Prostate gland (tissue), 2 donors: ENCODE measurements around the gene RALGPS1. TPM values are rescaled to one million over a fixed set of nuclear protein-coding genes. Genes with fewer than 3 reads are reported as not detected.

Experiments used
- DNase-seq: peaks from one replicate; pipeline ENCODE4 v3.0.0-alpha.2; 2019; ENCODE audit warnings: low spot score
- H3K27ac ChIP-seq, 2 donors: fragments of 200-600 bp; sonication (generic); 2 replicates each; pipeline ENCODE4 v1.5.1; 2017 to 2019
- H3K27me3 ChIP-seq: fragments of 200-600 bp; sonication (generic); replicated peaks from 2 replicates; pipeline ENCODE4 v1.5.1; 2019; ENCODE audit not compliant: insufficient read depth
- H3K36me3 ChIP-seq, 2 donors: fragments of 200-600 bp; sonication (generic); 1 replicate in 1 of 2; 2 replicates in 1 of 2; pipeline versions ENCODE4 v1.5.1 to v1.8.1; 2017 to 2019
- H3K4me1 ChIP-seq: fragments of 200-600 bp; sonication (generic); replicated peaks from 2 replicates; pipeline ENCODE4 v1.5.1; 2019
- H3K4me3 ChIP-seq, 2 donors: fragments of 200-600 bp; sonication (generic); 2 replicates each; pipeline ENCODE4 v1.5.1; 2017 to 2019
- H3K9me3 ChIP-seq: fragments of 200-600 bp; sonication (generic); 2 replicates; pipeline ENCODE4 v1.5.1; 2017
- CTCF ChIP-seq, 4 experiments: fragments of 200-600 bp in 2 of 4; fragments of 450-650 bp in 2 of 4; sonication (generic) in 2 of 4; IDR thresholded peaks; 1 replicate in 3 of 4; 2 replicates in 1 of 4; pipeline ENCODE4 v1.5.1; 2016 to 2019; ENCODE audit warnings: antibody characterized with exemption in 4 of 4, mild to moderate bottlenecking in 2 of 4, moderate library complexity in 2 of 4
- POLR2A ChIP-seq: fragments of 450-650 bp; IDR thresholded peaks from one replicate; pipeline ENCODE4 v1.6.1; 2016; ENCODE audit warnings: antibody characterized with exemption, mild to moderate bottlenecking
- POLR2AphosphoS5 ChIP-seq: sonication (generic); formaldehyde crosslinking; IDR thresholded peaks from one replicate; pipeline ENCODE4 v1.6.1; 2017; ENCODE audit warnings: antibody characterized with exemption
- WGBS: methylation state at CpG from one replicate; pipeline ENCODE4 v1.1.5; 2018; 5-methylcytosine and 5-hydroxymethylcytosine counted together
- intact Hi-C: fragments of 100-400 bp; cut with DNase I; formaldehyde crosslinking; loops from one replicate; pipeline ENCODE4 v1.14.2; 2022
- total RNA-seq, 2 donors: library from RNA; depleted of rRNA; stranded (reverse); fragments of >200 nt; gene quantifications; one replicate each; pipeline ENCODE4 v1.1.0, GENCODE V29; 2016

The RALGPS1 gene
- total RNA-seq, 2 donors from 2014 or later = 14.7 to 20.7 TPM

GRCh38 chr9:127033789-127034188 lies 119.2 kb downstream of the RALGPS1 start:
- no peak for TF ChIP-seq POLR2AphosphoS5
- TF ChIP-seq CTCF (IDR thresholded peaks at IDR 0.05) = no peak
- no peak for TF ChIP-seq POLR2A
- Histone ChIP-seq H3K27ac (no peak overlapping the region), H3K27me3 (no peaks in the 10 kb centered on the region), H3K4me3 (no peak overlapping the region), H3K36me3 (no peaks in the 10 kb centered on the region), H3K4me1 (no peaks in the 10 kb centered on the region), H3K9me3 (no peaks in the 10 kb centered on the region)
- no peak for DNase-seq
- intact Hi-C loops = no loop called here

GRCh38 chr9:127034691-127035090 lies 120.1 kb downstream of the RALGPS1 start:
- no peaks in the 10 kb centered on the region for H3K4me1 ChIP-seq
- no peak overlapping the region for H3K4me3 ChIP-seq
- intact Hi-C loops = no loop called here
- no peaks in the 10 kb centered on the region for H3K36me3 ChIP-seq
- H3K27me3 ChIP-seq = no peaks in the 10 kb centered on the region
- H3K27ac ChIP-seq = no peak overlapping the region
- DNase-seq = no peak
- no peak for TF ChIP-seq POLR2A
- no peak for TF ChIP-seq CTCF (IDR thresholded peaks at IDR 0.05)
- TF ChIP-seq POLR2AphosphoS5 = no peak
- H3K9me3 ChIP-seq = no peaks in the 10 kb centered on the region
- WGBS = 100% methylated on average over 1 of the region's 1 CpG

- no peak for TF ChIP-seq CTCF (IDR thresholded peaks at IDR 0.05)
- TF ChIP-seq POLR2AphosphoS5 = no peak
- TF ChIP-seq POLR2A = no peak
- no peak overlapping the region for H3K4me3 ChIP-seq
- H3K9me3 ChIP-seq = no peaks in the 10 kb centered on the region
- no peaks in the 10 kb centered on the region for H3K4me1 ChIP-seq
- no peak overlapping the region for H3K27ac ChIP-seq
- H3K27me3 ChIP-seq = no peaks in the 10 kb centered on the region
- intact Hi-C loops = no loop called here
- H3K36me3 ChIP-seq = no peaks in the 10 kb centered on the region
- no peak for DNase-seq
- 94% methylated on average over 4 of the region's 4 CpGs for WGBS
These were observed 120.8 kb downstream of the RALGPS1 start for GRCh38 chr9:127035423-127035822.

- no peak for DNase-seq
- H3K36me3 ChIP-seq = no peaks in the 10 kb centered on the region
- no peaks in the 10 kb centered on the region for H3K9me3 ChIP-seq
- TF ChIP-seq POLR2AphosphoS5 (no peak), CTCF (IDR thresholded peaks at IDR 0.05) (no peak), POLR2A (no peak)
- intact Hi-C loops = no loop called here
- no peak overlapping the region for H3K27ac ChIP-seq
- H3K27me3 ChIP-seq = no peaks in the 10 kb centered on the region
- H3K4me3 ChIP-seq = no peak overlapping the region
- 65% methylated on average over 4 of the region's 4 CpGs for WGBS
- H3K4me1 ChIP-seq = no peaks in the 10 kb centered on the region
These were observed 121.4 kb downstream of the RALGPS1 start for GRCh38 chr9:127035948-127036347.

GRCh38 chr9:127036437-127036836 lies 121.9 kb downstream of the RALGPS1 start:
- intact Hi-C loops = no loop called here
- TF ChIP-seq POLR2AphosphoS5 (no peak), CTCF (IDR thresholded peaks at IDR 0.05) (no peak), POLR2A (no peak)
- no peak for DNase-seq
- H3K9me3 ChIP-seq = no peaks in the 10 kb centered on the region
- H3K36me3 ChIP-seq = no peaks in the 10 kb centered on the region
- WGBS = 87% methylated on average over 2 of the region's 2 CpGs
- H3K27ac ChIP-seq = no peak overlapping the region
- no peak overlapping the region for H3K4me3 ChIP-seq
- no peaks in the 10 kb centered on the region for H3K4me1 ChIP-seq
- H3K27me3 ChIP-seq = no peaks in the 10 kb centered on the region
